Astrocyte (in vitro differentiated cells and primary cell): ENCODE results near the gene ACVR2B.

Experiments used
- CTCF ChIP-seq: IDR thresholded peaks from 2 replicates; pipeline ENCODE4 v1.5.1; 2011; ENCODE audit warnings: low read depth, mild to moderate bottlenecking, inconsistent platforms, low read length, moderate library complexity; ENCODE audit not compliant: insufficient read depth
- EZH2 ChIP-seq: IDR thresholded peaks from 2 replicates; pipeline ENCODE4 v1.6.1; 2012; ENCODE audit warnings: mild to moderate bottlenecking, low read length, inconsistent platforms; ENCODE audit not compliant: insufficient read depth

- TF ChIP-seq CTCF (no peak), EZH2 (no peak)
Measured at GRCh38 chr3:38460377-38461270, 6.9 kb downstream of the ACVR2B start.
